GM18861 (cell line): ENCODE data around the gene FAM13C.
"Not testable (repeated sequence)": the region's sequence is repeated elsewhere in the genome, so short reads cannot be mapped to it uniquely, and the experiment has no call there.

Experiments
- ATAC-seq: cut with Tn5 transposase; IDR thresholded peaks from one replicate; pipeline ENCODE4 v1.9.1; 2021; ENCODE audit not compliant: unreplicated experiment

Gene FAM13C

GRCh38 chr10:59237775-59238174, 124.6 kb downstream of the FAM13C start:
- no peak for ATAC-seq

- no peak for ATAC-seq
Observed at GRCh38 chr10:59236064-59236697, 126.2 kb downstream of the FAM13C start.

- ATAC-seq, result no peak
Observed at GRCh38 chr10:59234816-59235429, 127.4 kb downstream of the FAM13C start.

GRCh38 chr10:59234194-59234593, 128.2 kb downstream of the FAM13C start:
- ATAC-seq, result no peak

- no peak for ATAC-seq
Observed at GRCh38 chr10:59229441-59229840, 132.9 kb downstream of the FAM13C start.

GRCh38 chr10:59227136-59227673, 135.1 kb downstream of the FAM13C start:
- ATAC-seq, result no peak

GRCh38 chr10:59225211-59225610, 137.1 kb downstream of the FAM13C start:
- ATAC-seq, result no peak

- ATAC-seq, result not testable (repeated sequence)
Observed at GRCh38 chr10:59223597-59223996, 138.8 kb downstream of the FAM13C start.

- no peak for ATAC-seq
Observed at GRCh38 chr10:59222788-59223187, 139.6 kb downstream of the FAM13C start.

GRCh38 chr10:59216178-59216869, 146.0 kb downstream of the FAM13C start:
- ATAC-seq, result no peak

GRCh38 chr10:59214160-59214559, 148.2 kb downstream of the FAM13C start:
- ATAC-seq, result no peak

- ATAC-seq, result no peak
Observed at GRCh38 chr10:59212301-59212798, 150.0 kb downstream of the FAM13C start.

GRCh38 chr10:59206204-59206720, 156.1 kb downstream of the FAM13C start:
- ATAC-seq, result no peak
